Measurements from ENCODE around the gene MAP2K6. TPM values are rescaled to one million over a fixed set of nuclear protein-coding genes. Genes with fewer than 3 reads are reported as not detected.

MAP2K6 gene
- total RNA-seq, 1 donor from 2014 or later: 10.1 TPM

DNA sequence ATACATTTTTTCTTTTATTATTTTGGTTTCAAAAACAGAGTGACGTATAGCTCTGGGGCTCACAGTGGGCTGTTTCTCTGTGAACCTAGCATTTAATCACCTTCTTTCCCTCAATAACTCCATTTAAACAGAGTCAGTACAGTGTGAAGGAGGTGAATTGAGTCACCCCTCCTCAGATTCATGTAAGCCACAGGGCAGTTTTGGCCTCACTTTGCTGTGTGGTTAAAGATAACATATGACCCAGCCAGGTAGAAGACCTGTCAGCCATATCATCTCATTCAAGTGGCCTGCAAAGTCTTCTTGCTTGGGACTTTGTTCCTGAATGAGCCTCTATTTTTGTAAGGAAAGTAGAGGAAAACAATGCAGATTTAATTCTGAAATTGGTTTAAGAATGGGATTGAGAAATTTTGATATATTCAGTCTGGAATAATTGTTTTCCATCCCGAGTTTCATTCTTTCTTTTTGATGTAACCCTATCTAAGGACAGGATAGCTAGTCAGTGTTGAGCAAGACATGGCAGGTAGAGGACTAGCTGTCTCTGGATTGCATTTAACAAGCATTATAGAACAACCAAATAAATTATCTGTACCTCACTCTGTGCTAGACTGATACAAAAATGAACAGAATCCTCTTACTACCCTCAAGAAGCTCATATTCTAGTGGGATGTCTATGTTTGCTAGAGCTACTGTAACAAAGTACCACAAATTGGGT is 13.1 kb downstream of the MAP2K6 start:
- Mint-ChIP-seq H3K4me3 (ENCODE audit: unreplicated experiment) (no peak overlapping the region), H3K36me3 (ENCODE audit: low read depth, unreplicated experiment) (no peaks in the 10 kb centered on the region), H3K27me3 (ENCODE audit: low read depth, unreplicated experiment) (no peaks in the 10 kb centered on the region), H3K27ac (ENCODE audit: unreplicated experiment) (no peak overlapping the region), H3K4me1 (ENCODE audit: low read depth, unreplicated experiment) (peaks cover 22% of the 10 kb centered on the region), H3K9me3 (ENCODE audit: unreplicated experiment) (no peaks in the 10 kb centered on the region)
- H3K27me3 ChIP-seq (ENCODE audit: insufficient read depth, low read length): no peaks in the 10 kb centered on the region
- no peaks in the 10 kb centered on the region for H3K9me3 ChIP-seq (ENCODE audit: insufficient read depth, low read depth, low read length)
- H3K36me3 ChIP-seq (ENCODE audit: insufficient read depth, low read length): no peaks in the 10 kb centered on the region
- no peaks in the 10 kb centered on the region for H3K4me1 ChIP-seq (ENCODE audit: insufficient read depth, low read length)
- H3K27ac ChIP-seq (ENCODE audit: low read depth, low read length): no peak overlapping the region
- TF ChIP-seq, protein P1, sequence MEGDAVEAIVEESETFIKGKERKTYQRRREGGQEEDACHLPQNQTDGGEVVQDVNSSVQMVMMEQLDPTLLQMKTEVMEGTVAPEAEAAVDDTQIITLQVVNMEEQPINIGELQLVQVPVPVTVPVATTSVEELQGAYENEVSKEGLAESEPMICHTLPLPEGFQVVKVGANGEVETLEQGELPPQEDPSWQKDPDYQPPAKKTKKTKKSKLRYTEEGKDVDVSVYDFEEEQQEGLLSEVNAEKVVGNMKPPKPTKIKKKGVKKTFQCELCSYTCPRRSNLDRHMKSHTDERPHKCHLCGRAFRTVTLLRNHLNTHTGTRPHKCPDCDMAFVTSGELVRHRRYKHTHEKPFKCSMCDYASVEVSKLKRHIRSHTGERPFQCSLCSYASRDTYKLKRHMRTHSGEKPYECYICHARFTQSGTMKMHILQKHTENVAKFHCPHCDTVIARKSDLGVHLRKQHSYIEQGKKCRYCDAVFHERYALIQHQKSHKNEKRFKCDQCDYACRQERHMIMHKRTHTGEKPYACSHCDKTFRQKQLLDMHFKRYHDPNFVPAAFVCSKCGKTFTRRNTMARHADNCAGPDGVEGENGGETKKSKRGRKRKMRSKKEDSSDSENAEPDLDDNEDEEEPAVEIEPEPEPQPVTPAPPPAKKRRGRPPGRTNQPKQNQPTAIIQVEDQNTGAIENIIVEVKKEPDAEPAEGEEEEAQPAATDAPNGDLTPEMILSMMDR (IDR thresholded peaks at IDR 0.05; ENCODE audit: insufficient read depth, low read depth, low read length): no peak
- no peak for TF ChIP-seq EZH2 (IDR thresholded peaks at IDR 0.05; ENCODE audit: insufficient read depth, low read length)
- H3K4me3 ChIP-seq (ENCODE audit: insufficient read depth, low read depth, low read length): no peak overlapping the region
- H3K79me2 ChIP-seq (ENCODE audit: insufficient read depth, low read length): no peaks in the 10 kb centered on the region
- no peak overlapping the region for H3K4me2 ChIP-seq (ENCODE audit: low read length)
- no peak overlapping the region for H2AFZ ChIP-seq (ENCODE audit: low read depth, low read length)
- FAIRE-seq (no peak), DNase-seq (ENCODE audit: low read depth) (no peak)
- no peaks in the 10 kb centered on the region for H4K20me1 ChIP-seq (ENCODE audit: insufficient read depth, low read length)
- H3K9ac ChIP-seq (ENCODE audit: low read length): no peak overlapping the region

DNA sequence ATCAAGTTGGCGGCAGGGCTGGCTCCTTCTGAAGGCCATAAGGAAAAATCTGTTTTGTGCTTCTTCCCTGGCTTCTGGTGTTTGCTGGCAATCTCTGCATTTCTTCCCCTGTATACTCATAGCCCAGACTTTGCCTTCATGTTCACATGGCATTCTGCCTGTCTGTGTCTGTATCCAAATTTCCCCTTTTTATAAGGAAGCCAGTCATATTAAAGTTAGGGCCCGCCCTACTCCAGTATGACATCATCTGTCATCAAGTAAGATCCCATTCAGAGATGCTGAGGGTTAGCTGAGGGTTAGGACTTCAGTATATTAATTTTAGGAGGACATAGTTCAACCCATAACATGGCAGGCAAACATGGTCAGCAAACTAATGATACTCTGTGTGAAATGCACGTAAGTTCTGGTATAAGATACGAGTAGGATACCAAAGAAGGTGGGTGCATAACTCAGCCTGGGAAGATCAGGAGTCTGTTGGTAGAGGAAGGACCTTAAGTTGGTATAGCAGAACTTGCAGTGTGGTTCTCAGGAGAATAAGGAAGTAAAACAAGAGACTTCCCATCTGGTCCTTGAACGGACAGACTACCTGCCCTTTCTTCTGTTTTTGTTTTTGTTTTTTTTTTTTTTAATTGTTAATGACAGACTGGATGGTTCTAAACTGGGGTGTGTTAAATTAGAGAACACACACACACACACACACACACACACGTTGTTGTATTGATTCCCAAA is 13.9 kb downstream of the MAP2K6 start:
- FAIRE-seq (no peak), DNase-seq (ENCODE audit: low read depth) (no peak)
- Histone ChIP-seq H3K9me3 (ENCODE audit: insufficient read depth, low read depth, low read length) (no peaks in the 10 kb centered on the region), H2AFZ (ENCODE audit: low read depth, low read length) (no peak overlapping the region), H3K36me3 (ENCODE audit: insufficient read depth, low read length) (no peaks in the 10 kb centered on the region), H3K79me2 (ENCODE audit: insufficient read depth, low read length) (no peaks in the 10 kb centered on the region), H3K27ac (ENCODE audit: low read depth, low read length) (no peak overlapping the region), H3K27me3 (ENCODE audit: insufficient read depth, low read length) (no peaks in the 10 kb centered on the region), H3K4me2 (ENCODE audit: low read length) (no peak overlapping the region), H3K9ac (ENCODE audit: low read length) (no peak overlapping the region), H3K4me1 (ENCODE audit: insufficient read depth, low read length) (no peaks in the 10 kb centered on the region), H4K20me1 (ENCODE audit: insufficient read depth, low read length) (no peaks in the 10 kb centered on the region), H3K4me3 (ENCODE audit: insufficient read depth, low read depth, low read length) (no peak overlapping the region)
- Mint-ChIP-seq H3K4me1 (ENCODE audit: low read depth, unreplicated experiment) (peaks cover 17% of the 10 kb centered on the region), H3K9me3 (ENCODE audit: unreplicated experiment) (no peaks in the 10 kb centered on the region), H3K27ac (ENCODE audit: unreplicated experiment) (no peak overlapping the region), H3K27me3 (ENCODE audit: low read depth, unreplicated experiment) (no peaks in the 10 kb centered on the region), H3K4me3 (ENCODE audit: unreplicated experiment) (no peak overlapping the region), H3K36me3 (ENCODE audit: low read depth, unreplicated experiment) (no peaks in the 10 kb centered on the region)
- TF ChIP-seq, protein P1 (IDR thresholded peaks at IDR 0.05; ENCODE audit: insufficient read depth, low read depth, low read length): no peak
- TF ChIP-seq EZH2 (IDR thresholded peaks at IDR 0.05; ENCODE audit: insufficient read depth, low read length): no peak

DNA sequence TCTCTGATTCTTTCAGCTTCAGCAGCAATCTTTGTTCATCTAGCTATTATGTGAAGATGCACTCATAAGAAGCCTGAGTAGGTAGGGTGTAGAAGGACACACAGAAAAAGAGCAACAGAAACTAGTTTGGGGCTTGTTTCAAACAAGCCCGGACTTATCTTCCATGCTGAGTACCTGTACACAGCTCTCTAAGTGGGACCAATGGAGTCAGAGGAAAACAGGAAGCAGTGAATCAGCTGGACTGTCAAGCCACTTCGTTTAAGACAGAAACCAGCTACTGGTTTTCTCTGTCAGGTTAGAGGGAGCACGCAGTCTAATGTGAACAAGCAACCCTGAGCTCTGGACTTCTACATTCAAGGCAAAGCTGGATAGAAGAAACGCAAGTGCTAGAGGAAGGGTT is 16.0 kb downstream of the MAP2K6 start:
- no peaks in the 10 kb centered on the region for H3K36me3 Mint-ChIP-seq (ENCODE audit: low read depth, unreplicated experiment)
- no peaks in the 10 kb centered on the region for H3K27me3 Mint-ChIP-seq (ENCODE audit: low read depth, unreplicated experiment)
- no peaks in the 10 kb centered on the region for H3K79me2 ChIP-seq (ENCODE audit: insufficient read depth, low read length)
- H3K4me3 ChIP-seq (ENCODE audit: insufficient read depth, low read depth, low read length): no peak overlapping the region
- no peaks in the 10 kb centered on the region for H4K20me1 ChIP-seq (ENCODE audit: insufficient read depth, low read length)
- no peaks in the 10 kb centered on the region for H3K9me3 Mint-ChIP-seq (ENCODE audit: unreplicated experiment)
- H3K27ac ChIP-seq (ENCODE audit: low read depth, low read length): no peak overlapping the region
- no peaks in the 10 kb centered on the region for H3K9me3 ChIP-seq (ENCODE audit: insufficient read depth, low read depth, low read length)
- no peak for DNase-seq (ENCODE audit: low read depth)
- H3K4me2 ChIP-seq (ENCODE audit: low read length): no peak overlapping the region
- H2AFZ ChIP-seq (ENCODE audit: low read depth, low read length): peak overlapping the region; percentile 44
- no peaks in the 10 kb centered on the region for H3K27me3 ChIP-seq (ENCODE audit: insufficient read depth, low read length)
- FAIRE-seq: no peak
- peaks cover 10% of the 10 kb centered on the region for H3K4me1 Mint-ChIP-seq (ENCODE audit: low read depth, unreplicated experiment)
- no peak overlapping the region for H3K4me3 Mint-ChIP-seq (ENCODE audit: unreplicated experiment)
- H3K9ac ChIP-seq (ENCODE audit: low read length): no peak overlapping the region
- H3K36me3 ChIP-seq (ENCODE audit: insufficient read depth, low read length): no peaks in the 10 kb centered on the region
- no peaks in the 10 kb centered on the region for H3K4me1 ChIP-seq (ENCODE audit: insufficient read depth, low read length)
- H3K27ac Mint-ChIP-seq (ENCODE audit: unreplicated experiment): peak overlapping the region; percentile 67
- TF ChIP-seq EZH2 (IDR thresholded peaks at IDR 0.05; ENCODE audit: insufficient read depth, low read length): no peak
- TF ChIP-seq, protein P1 (IDR thresholded peaks at IDR 0.05; ENCODE audit: insufficient read depth, low read depth, low read length): no peak

All from astrocyte (in vitro differentiated cells and primary cell).